ENCODE measurements around the gene ITGB7.

DNA sequence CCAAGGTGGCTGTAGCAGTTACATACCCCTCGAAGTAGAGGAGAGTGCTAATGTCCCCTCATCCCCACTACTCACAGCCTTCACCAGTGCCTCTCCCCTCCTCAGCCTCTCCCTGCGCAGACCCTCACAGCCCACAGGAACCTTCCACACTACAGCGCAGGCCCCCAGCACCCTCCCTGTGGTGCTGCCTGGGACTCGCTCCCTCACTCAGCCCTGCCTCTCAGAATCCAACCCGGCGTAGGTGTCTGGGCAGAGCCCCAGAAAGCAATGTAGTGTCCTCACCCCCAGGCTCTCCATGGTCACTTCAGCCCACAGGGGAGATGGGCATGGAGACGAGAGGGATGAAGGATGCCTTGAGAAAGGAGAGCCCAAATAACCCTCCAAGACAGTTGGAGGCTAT is 37.4 kb downstream of the ITGB7 start:
- TF ChIP-seq POLR2A (IDR thresholded peaks at IDR 0.05; ENCODE audit: low read depth, low read length) (no peak), SPI1 (IDR thresholded peaks at IDR 0.05; ENCODE audit: low read depth, low read length) (no peak), POLR2AphosphoS5 (IDR thresholded peaks at IDR 0.05; ENCODE audit: low read depth, low read length) (no peak), TAF1 (IDR thresholded peaks at IDR 0.05; ENCODE audit: low read depth, low read length) (no peak), POU2F2 (IDR thresholded peaks at IDR 0.05; ENCODE audit: low read depth, low read length) (no peak), PAX5 (IDR thresholded peaks at IDR 0.05; ENCODE audit: insufficient read depth, low read length, severe bottlenecking) (no peak)

Data from GM12891 (cell line).